GM13976 (cell line): Measurements from ENCODE around the gene DYNC1I1.
"Not testable (repeated sequence)": the region's sequence is repeated elsewhere in the genome, so short reads cannot be mapped to it uniquely, and the experiment has no call there.

ENCODE experiments used
- DNase-seq: peaks from one replicate; pipeline ENCODE4 v3.0.0; 2012; ENCODE audit warnings: low spot score
- in situ Hi-C: fragments of 300-500 bp; cut with MboI; formaldehyde crosslinking; loops from one replicate; pipeline ENCODE4 v1.12.0; 2022; ENCODE audit warnings: low sequenced_read_pairs, mixed read lengths, inconsistent platforms; ENCODE audit not compliant: unreplicated experiment
- TF ChIP-seq, protein P1 (sequence below): IDR thresholded peaks from 2 replicates; pipeline ENCODE4 v1.5.1; 2012; ENCODE audit warnings: borderline replicate concordance, mild to moderate bottlenecking; ENCODE audit not compliant: insufficient read depth; ENCODE audit errors: extremely low read depth, missing control alignments, control extremely low read depth

The DYNC1I1 gene

GRCh38 chr7:95931460-95932232, 159.3 kb downstream of the DYNC1I1 start:
- in situ Hi-C loops = no loop called here
- TF ChIP-seq, protein P1, sequence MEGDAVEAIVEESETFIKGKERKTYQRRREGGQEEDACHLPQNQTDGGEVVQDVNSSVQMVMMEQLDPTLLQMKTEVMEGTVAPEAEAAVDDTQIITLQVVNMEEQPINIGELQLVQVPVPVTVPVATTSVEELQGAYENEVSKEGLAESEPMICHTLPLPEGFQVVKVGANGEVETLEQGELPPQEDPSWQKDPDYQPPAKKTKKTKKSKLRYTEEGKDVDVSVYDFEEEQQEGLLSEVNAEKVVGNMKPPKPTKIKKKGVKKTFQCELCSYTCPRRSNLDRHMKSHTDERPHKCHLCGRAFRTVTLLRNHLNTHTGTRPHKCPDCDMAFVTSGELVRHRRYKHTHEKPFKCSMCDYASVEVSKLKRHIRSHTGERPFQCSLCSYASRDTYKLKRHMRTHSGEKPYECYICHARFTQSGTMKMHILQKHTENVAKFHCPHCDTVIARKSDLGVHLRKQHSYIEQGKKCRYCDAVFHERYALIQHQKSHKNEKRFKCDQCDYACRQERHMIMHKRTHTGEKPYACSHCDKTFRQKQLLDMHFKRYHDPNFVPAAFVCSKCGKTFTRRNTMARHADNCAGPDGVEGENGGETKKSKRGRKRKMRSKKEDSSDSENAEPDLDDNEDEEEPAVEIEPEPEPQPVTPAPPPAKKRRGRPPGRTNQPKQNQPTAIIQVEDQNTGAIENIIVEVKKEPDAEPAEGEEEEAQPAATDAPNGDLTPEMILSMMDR = no peak
- no peak for DNase-seq

DNA sequence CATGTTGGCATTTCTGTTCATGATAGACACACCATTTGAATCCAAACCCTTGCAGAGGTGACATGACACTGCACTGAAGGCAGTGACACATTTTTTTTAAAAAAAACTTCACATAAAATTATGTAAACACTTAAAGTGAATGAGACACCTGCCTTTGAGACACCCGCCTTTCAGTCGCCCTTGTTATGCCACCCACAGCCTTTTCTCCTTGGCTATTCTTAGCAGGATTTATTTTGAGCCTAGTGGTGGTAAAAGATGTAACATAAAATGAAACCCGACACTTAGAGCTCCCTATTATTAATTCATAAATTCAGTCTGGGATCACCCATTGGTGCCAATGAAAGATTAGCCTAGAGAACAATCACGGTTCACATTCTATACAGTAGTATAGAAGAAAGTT, 161.3 kb downstream of the DYNC1I1 start:
- TF ChIP-seq, protein P1 = no peak
- in situ Hi-C loops = no loop called here
- no peak for DNase-seq

- DNase-seq, in situ Hi-C loops: not testable (repeated sequence)
Measured at GRCh38 chr7:95944867-95945266, 172.5 kb downstream of the DYNC1I1 start.

- no peak for DNase-seq
- TF ChIP-seq, protein P1 = no peak
- in situ Hi-C loops = no loop called here
Measured at GRCh38 chr7:95950698-95951097, 178.3 kb downstream of the DYNC1I1 start.

- TF ChIP-seq, protein P1 = no peak
- DNase-seq = no peak
- in situ Hi-C loops = no loop called here
Measured at GRCh38 chr7:95951531-95951930, 179.2 kb downstream of the DYNC1I1 start.

DNA sequence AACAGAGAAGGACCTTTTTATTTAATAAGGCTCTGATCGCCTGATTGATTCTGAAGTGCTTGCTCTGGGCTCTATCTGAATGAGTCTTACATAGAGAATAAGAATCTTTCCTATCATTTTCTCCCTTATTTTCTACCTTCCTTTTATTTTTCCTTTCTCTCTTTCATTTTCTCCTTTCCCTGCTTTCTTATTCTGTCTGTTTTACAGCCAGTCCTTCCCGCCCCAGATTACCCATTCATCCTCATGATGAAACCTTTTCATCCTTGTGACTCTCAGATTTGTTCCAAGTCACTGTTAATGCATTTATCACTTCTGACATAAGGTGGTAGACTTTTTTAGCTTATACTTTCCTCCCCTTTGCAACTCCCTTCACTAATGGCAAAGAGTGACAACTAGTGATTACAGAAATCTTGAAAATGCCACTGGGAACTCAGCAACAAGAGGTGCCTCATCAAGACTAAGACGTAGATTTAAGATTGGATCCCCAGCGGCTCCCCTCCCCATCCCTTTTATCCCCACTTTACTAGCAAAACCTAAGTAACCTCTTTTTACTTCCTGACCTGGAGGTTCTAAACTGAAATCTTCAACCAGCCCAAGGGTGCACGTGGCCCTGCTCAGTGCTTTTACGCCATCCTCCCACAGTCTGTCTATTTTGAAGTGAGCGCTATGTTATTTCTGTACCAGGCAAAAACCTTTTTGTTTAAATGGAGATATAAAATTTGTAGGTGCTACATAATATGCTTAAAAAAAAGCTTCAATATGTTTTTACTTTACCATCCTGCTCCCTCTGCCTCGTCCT, 179.8 kb downstream of the DYNC1I1 start:
- no peak for DNase-seq
- TF ChIP-seq, protein P1 = no peak
- in situ Hi-C loops = no loop called here

GRCh38 chr7:95952851-95953250, 180.5 kb downstream of the DYNC1I1 start:
- TF ChIP-seq, protein P1 = no peak
- no peak for DNase-seq
- in situ Hi-C loops = no loop called here
